Central memory CD4-positive, alpha-beta T cell (primary cell): ENCODE measurements around the gene ARAP3.
A peak's percentile ranks its signal among the peaks of the same experiment; 100 is the strongest.

Experiments
- DNase-seq: peaks from one replicate; pipeline ENCODE4 v3.0.0; 2022

Gene ARAP3

GRCh38 chr5:141701360-141702119 lies 19.5 kb upstream of the ARAP3 start:
- no peak for DNase-seq

- DNase-seq: no peak
Observed at GRCh38 chr5:141697586-141697985, 15.6 kb upstream of the ARAP3 start.

- no peak for DNase-seq
Observed at GRCh38 chr5:141696431-141696830, 14.4 kb upstream of the ARAP3 start.

GRCh38 chr5:141695627-141696215 lies 13.7 kb upstream of the ARAP3 start:
- no peak for DNase-seq

GRCh38 chr5:141694479-141694878 lies 12.4 kb upstream of the ARAP3 start:
- DNase-seq: no peak

- DNase-seq: peak; percentile 73
Observed at GRCh38 chr5:141692919-141693725, 11.1 kb upstream of the ARAP3 start.

GRCh38 chr5:141692533-141692888 lies 10.5 kb upstream of the ARAP3 start:
- no peak for DNase-seq

- peak; percentile 73 for DNase-seq
Observed at GRCh38 chr5:141691867-141692532, 10.0 kb upstream of the ARAP3 start.

GRCh38 chr5:141691286-141691866 lies 9.3 kb upstream of the ARAP3 start:
- no peak for DNase-seq

- no peak for DNase-seq
Observed at GRCh38 chr5:141686648-141687416, 4.8 kb upstream of the ARAP3 start.

GRCh38 chr5:141685591-141685990 lies 3.6 kb upstream of the ARAP3 start:
- DNase-seq: no peak

- no peak for DNase-seq
Observed at GRCh38 chr5:141683596-141684141, 1.6 kb upstream of the ARAP3 start.

- no peak for DNase-seq
Observed at GRCh38 chr5:141681295-141681694, 735 bp downstream of the ARAP3 start.

- no peak for DNase-seq
Observed at GRCh38 chr5:141680751-141681201, 1.3 kb downstream of the ARAP3 start.

- DNase-seq: no peak
Observed at GRCh38 chr5:141680178-141680577, 1.9 kb downstream of the ARAP3 start.

- no peak for DNase-seq
Observed at GRCh38 chr5:141677415-141677814, 4.6 kb downstream of the ARAP3 start.

GRCh38 chr5:141675672-141676071 lies 6.4 kb downstream of the ARAP3 start:
- DNase-seq: no peak

- no peak for DNase-seq
Observed at GRCh38 chr5:141674747-141675146, 7.3 kb downstream of the ARAP3 start.

GRCh38 chr5:141672841-141673813 lies 8.9 kb downstream of the ARAP3 start:
- no peak for DNase-seq

GRCh38 chr5:141672071-141672840 lies 9.8 kb downstream of the ARAP3 start:
- no peak for DNase-seq
